Measurements from ENCODE around the gene CETP. TPM values are rescaled to one million over a fixed set of nuclear protein-coding genes. Genes with fewer than 3 reads are reported as not detected.

Gene CETP
- total RNA-seq, 1 donor from 2014 or later = not detected

GRCh38 chr16:56941856-56942331 lies 19.9 kb upstream of the CETP start:
- H3K79me2 ChIP-seq (ENCODE audit: insufficient read depth, low read length) = peaks cover 35% of the 10 kb centered on the region
- H3K4me3 Mint-ChIP-seq (ENCODE audit: unreplicated experiment) = no peak overlapping the region
- H3K36me3 Mint-ChIP-seq (ENCODE audit: low read depth, unreplicated experiment) = peaks cover 35% of the 10 kb centered on the region
- TF ChIP-seq EZH2 (IDR thresholded peaks at IDR 0.05; ENCODE audit: insufficient read depth, low read length) (no peak), CTCF (IDR thresholded peaks at IDR 0.05; ENCODE audit: insufficient read depth, low read depth, low read length) (no peak)
- no peak overlapping the region for H3K4me2 ChIP-seq (ENCODE audit: low read length)
- H3K36me3 ChIP-seq (ENCODE audit: insufficient read depth, low read length) = peaks cover 82% of the 10 kb centered on the region
- H3K9me3 ChIP-seq (ENCODE audit: insufficient read depth, low read depth, low read length) = no peaks in the 10 kb centered on the region
- no peaks in the 10 kb centered on the region for H3K27me3 Mint-ChIP-seq (ENCODE audit: low read depth, unreplicated experiment)
- DNase-seq (ENCODE audit: low read depth) (no peak), FAIRE-seq (no peak)
- H4K20me1 ChIP-seq (ENCODE audit: insufficient read depth, low read length) = peaks cover 90% of the 10 kb centered on the region
- no peaks in the 10 kb centered on the region for H3K9me3 Mint-ChIP-seq (ENCODE audit: unreplicated experiment)
- no peak overlapping the region for H2AFZ ChIP-seq (ENCODE audit: low read depth, low read length)
- no peak overlapping the region for H3K4me3 ChIP-seq (ENCODE audit: insufficient read depth, low read depth, low read length)
- H3K4me1 ChIP-seq (ENCODE audit: insufficient read depth, low read length) = peaks cover 9% of the 10 kb centered on the region
- no peak overlapping the region for H3K27ac ChIP-seq (ENCODE audit: low read depth, low read length)
- H3K9ac ChIP-seq (ENCODE audit: low read length) = no peak overlapping the region
- H3K4me1 Mint-ChIP-seq (ENCODE audit: low read depth, unreplicated experiment) = peaks cover 48% of the 10 kb centered on the region
- H3K27ac Mint-ChIP-seq (ENCODE audit: unreplicated experiment) = no peak overlapping the region
- H3K27me3 ChIP-seq (ENCODE audit: insufficient read depth, low read length) = no peaks in the 10 kb centered on the region

- peaks cover 9% of the 10 kb centered on the region for H3K4me1 ChIP-seq (ENCODE audit: insufficient read depth, low read length)
Measured at GRCh38 chr16:56943761-56944375, 17.9 kb upstream of the CETP start.

More at GRCh38 chr16:56943761-56944375, 17.9 kb upstream of the CETP start:
- no peaks in the 10 kb centered on the region for H3K9me3 Mint-ChIP-seq (ENCODE audit: unreplicated experiment)
- H3K79me2 ChIP-seq (ENCODE audit: insufficient read depth, low read length) = peaks cover 17% of the 10 kb centered on the region
- DNase-seq (ENCODE audit: low read depth) (no peak), FAIRE-seq (no peak)
- H3K4me1 Mint-ChIP-seq (ENCODE audit: low read depth, unreplicated experiment) = peaks cover 37% of the 10 kb centered on the region
- peaks cover 65% of the 10 kb centered on the region for H3K36me3 ChIP-seq (ENCODE audit: insufficient read depth, low read length)
- peaks cover 28% of the 10 kb centered on the region for H3K36me3 Mint-ChIP-seq (ENCODE audit: low read depth, unreplicated experiment)
- peaks cover 81% of the 10 kb centered on the region for H4K20me1 ChIP-seq (ENCODE audit: insufficient read depth, low read length)
- no peak overlapping the region for H2AFZ ChIP-seq (ENCODE audit: low read depth, low read length)
- H3K27me3 Mint-ChIP-seq (ENCODE audit: low read depth, unreplicated experiment) = no peaks in the 10 kb centered on the region
- no peak overlapping the region for H3K4me2 ChIP-seq (ENCODE audit: low read length)
- H3K27me3 ChIP-seq (ENCODE audit: insufficient read depth, low read length) = no peaks in the 10 kb centered on the region
- H3K27ac ChIP-seq (ENCODE audit: low read depth, low read length) = no peak overlapping the region
- H3K4me3 Mint-ChIP-seq (ENCODE audit: unreplicated experiment) = no peak overlapping the region
- H3K27ac Mint-ChIP-seq (ENCODE audit: unreplicated experiment) = no peak overlapping the region
- H3K9me3 ChIP-seq (ENCODE audit: insufficient read depth, low read depth, low read length) = no peaks in the 10 kb centered on the region
- no peak overlapping the region for H3K9ac ChIP-seq (ENCODE audit: low read length)
- TF ChIP-seq CTCF (IDR thresholded peaks at IDR 0.05; ENCODE audit: insufficient read depth, low read depth, low read length) (no peak), EZH2 (IDR thresholded peaks at IDR 0.05; ENCODE audit: insufficient read depth, low read length) (no peak)
- no peak overlapping the region for H3K4me3 ChIP-seq (ENCODE audit: insufficient read depth, low read depth, low read length)

Data from astrocyte (in vitro differentiated cells and primary cell).